Measurements from ENCODE around the gene DCX.

The DCX gene

GRCh38 chrX:111328858-111329257 lies 83.1 kb downstream of the DCX start:
- H3K27ac ChIP-seq: no peak overlapping the region
- H3K4me1 ChIP-seq: no peaks in the 10 kb centered on the region
- H3K9me3 ChIP-seq: no peaks in the 10 kb centered on the region
- H4K20me1 ChIP-seq: no peaks in the 10 kb centered on the region
- TF ChIP-seq Cebpa-rat (IDR thresholded peaks at IDR 0.05): no peak
- no peak overlapping the region for H3K4me3 ChIP-seq
- no peaks in the 10 kb centered on the region for H3K36me3 ChIP-seq
- H3K27me3 ChIP-seq: peaks cover 83% of the 10 kb centered on the region
- no peak overlapping the region for H3K9ac ChIP-seq
- no peak overlapping the region for H3K4me2 ChIP-seq

GRCh38 chrX:111322231-111322855 lies 89.6 kb downstream of the DCX start:
- no peak overlapping the region for H3K4me3 ChIP-seq
- H3K9ac ChIP-seq: no peak overlapping the region
- no peak for TF ChIP-seq Cebpa-rat (IDR thresholded peaks at IDR 0.05)
- H3K9me3 ChIP-seq: no peaks in the 10 kb centered on the region
- no peak overlapping the region for H3K4me2 ChIP-seq
- no peak overlapping the region for H3K27ac ChIP-seq
- no peaks in the 10 kb centered on the region for H3K36me3 ChIP-seq
- peaks cover 69% of the 10 kb centered on the region for H3K27me3 ChIP-seq
- no peaks in the 10 kb centered on the region for H3K4me1 ChIP-seq
- no peaks in the 10 kb centered on the region for H4K20me1 ChIP-seq

GRCh38 chrX:111319451-111319850 lies 92.5 kb downstream of the DCX start:
- Histone ChIP-seq H3K4me1 (no peaks in the 10 kb centered on the region), H4K20me1 (no peaks in the 10 kb centered on the region), H3K27me3 (peaks cover 44% of the 10 kb centered on the region), H3K4me2 (no peak overlapping the region), H3K27ac (no peak overlapping the region), H3K4me3 (no peak overlapping the region), H3K36me3 (no peaks in the 10 kb centered on the region), H3K9ac (no peak overlapping the region), H3K9me3 (no peaks in the 10 kb centered on the region)
- no peak for TF ChIP-seq Cebpa-rat (IDR thresholded peaks at IDR 0.05)

GRCh38 chrX:111318901-111319300 lies 93.1 kb downstream of the DCX start:
- no peak for TF ChIP-seq Cebpa-rat (IDR thresholded peaks at IDR 0.05)
- Histone ChIP-seq H3K4me1 (no peaks in the 10 kb centered on the region), H3K27ac (no peak overlapping the region), H3K4me3 (no peak overlapping the region), H3K9me3 (no peaks in the 10 kb centered on the region), H4K20me1 (no peaks in the 10 kb centered on the region), H3K4me2 (no peak overlapping the region), H3K27me3 (peaks cover 44% of the 10 kb centered on the region), H3K9ac (no peak overlapping the region), H3K36me3 (no peaks in the 10 kb centered on the region)

- H3K4me1 ChIP-seq: no peaks in the 10 kb centered on the region
- no peak overlapping the region for H3K4me3 ChIP-seq
- H3K36me3 ChIP-seq: no peaks in the 10 kb centered on the region
- TF ChIP-seq Cebpa-rat (IDR thresholded peaks at IDR 0.05): no peak
- no peak overlapping the region for H3K27ac ChIP-seq
- no peaks in the 10 kb centered on the region for H3K9me3 ChIP-seq
- no peak overlapping the region for H3K4me2 ChIP-seq
- H3K27me3 ChIP-seq: peaks cover 57% of the 10 kb centered on the region
- H4K20me1 ChIP-seq: no peaks in the 10 kb centered on the region
- no peak overlapping the region for H3K9ac ChIP-seq
These were observed 102.9 kb downstream of the DCX start for GRCh38 chrX:111309083-111309482.

DNA sequence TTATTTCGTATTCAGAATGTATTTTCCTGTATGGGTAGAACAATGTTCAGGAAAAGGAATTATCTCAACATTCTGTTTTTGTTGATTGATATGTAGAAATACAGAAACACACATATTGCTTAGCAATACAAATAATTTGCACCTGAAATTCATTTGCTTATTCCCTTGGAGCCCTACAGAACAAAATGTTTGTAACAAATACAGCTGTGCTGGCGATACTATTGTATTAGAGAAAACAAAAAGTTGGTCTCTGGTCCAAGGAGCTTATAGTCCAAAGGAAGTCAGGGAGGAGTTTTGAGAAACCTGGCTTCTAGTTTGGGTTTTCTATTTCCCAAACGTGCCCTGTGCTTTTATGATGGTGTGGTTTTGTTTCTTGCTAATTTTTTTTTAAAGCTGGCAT lies 104.0 kb downstream of the DCX start:
- no peaks in the 10 kb centered on the region for H3K36me3 ChIP-seq
- no peaks in the 10 kb centered on the region for H3K4me1 ChIP-seq
- no peak overlapping the region for H3K4me2 ChIP-seq
- no peak overlapping the region for H3K9ac ChIP-seq
- H3K27ac ChIP-seq: no peak overlapping the region
- H4K20me1 ChIP-seq: no peaks in the 10 kb centered on the region
- TF ChIP-seq Cebpa-rat (IDR thresholded peaks at IDR 0.05): no peak
- no peak overlapping the region for H3K4me3 ChIP-seq
- peaks cover 61% of the 10 kb centered on the region for H3K27me3 ChIP-seq
- H3K9me3 ChIP-seq: no peaks in the 10 kb centered on the region

GRCh38 chrX:111302284-111302683 lies 109.7 kb downstream of the DCX start:
- Histone ChIP-seq H3K9me3 (no peaks in the 10 kb centered on the region), H3K4me2 (no peak overlapping the region), H3K9ac (no peak overlapping the region), H3K4me1 (no peaks in the 10 kb centered on the region), H3K36me3 (no peaks in the 10 kb centered on the region), H3K4me3 (no peak overlapping the region), H3K27ac (no peak overlapping the region), H4K20me1 (no peaks in the 10 kb centered on the region), H3K27me3 (peaks cover 59% of the 10 kb centered on the region)
- TF ChIP-seq Cebpa-rat (IDR thresholded peaks at IDR 0.05): no peak

DNA sequence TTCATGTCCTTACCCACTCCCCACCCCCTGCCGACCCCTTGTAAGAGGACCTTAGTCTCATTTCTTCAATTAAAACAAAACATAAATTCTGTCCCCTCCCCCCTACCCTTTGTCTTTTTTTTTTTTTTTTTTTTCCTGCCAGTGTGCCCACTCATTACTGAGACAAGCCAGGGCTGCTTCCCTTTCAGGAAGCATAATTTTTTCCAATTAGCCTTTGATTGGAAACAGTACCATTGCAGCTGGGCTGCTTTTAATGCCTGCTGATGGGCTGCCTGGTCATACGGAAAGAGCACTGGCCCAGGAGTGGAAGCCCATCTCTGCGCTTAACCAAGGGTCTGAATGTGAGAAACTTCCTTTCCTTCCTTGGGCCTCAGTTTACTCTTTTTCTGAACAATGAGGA lies 123.2 kb downstream of the DCX start:
- Histone ChIP-seq H3K27me3 (peaks cover 85% of the 10 kb centered on the region), H3K9ac (no peak overlapping the region), H3K9me3 (no peaks in the 10 kb centered on the region), H3K27ac (no peak overlapping the region), H3K4me1 (no peaks in the 10 kb centered on the region), H3K36me3 (no peaks in the 10 kb centered on the region), H4K20me1 (peaks cover 8% of the 10 kb centered on the region; the same call in 1 of the 2 replicates), H3K4me3 (no peak overlapping the region), H3K4me2 (no peak overlapping the region)
- TF ChIP-seq Cebpa-rat (IDR thresholded peaks at IDR 0.05): no peak

GRCh38 chrX:111284631-111285293 lies 127.2 kb downstream of the DCX start:
- Histone ChIP-seq H3K36me3 (no peaks in the 10 kb centered on the region), H3K4me1 (no peaks in the 10 kb centered on the region), H4K20me1 (no peaks in the 10 kb centered on the region), H3K27me3 (peaks cover 86% of the 10 kb centered on the region), H3K4me2 (no peak overlapping the region), H3K4me3 (no peak overlapping the region), H3K9me3 (no peaks in the 10 kb centered on the region), H3K27ac (no peak overlapping the region), H3K9ac (no peak overlapping the region)
- TF ChIP-seq Cebpa-rat (IDR thresholded peaks at IDR 0.05): no peak

DNA sequence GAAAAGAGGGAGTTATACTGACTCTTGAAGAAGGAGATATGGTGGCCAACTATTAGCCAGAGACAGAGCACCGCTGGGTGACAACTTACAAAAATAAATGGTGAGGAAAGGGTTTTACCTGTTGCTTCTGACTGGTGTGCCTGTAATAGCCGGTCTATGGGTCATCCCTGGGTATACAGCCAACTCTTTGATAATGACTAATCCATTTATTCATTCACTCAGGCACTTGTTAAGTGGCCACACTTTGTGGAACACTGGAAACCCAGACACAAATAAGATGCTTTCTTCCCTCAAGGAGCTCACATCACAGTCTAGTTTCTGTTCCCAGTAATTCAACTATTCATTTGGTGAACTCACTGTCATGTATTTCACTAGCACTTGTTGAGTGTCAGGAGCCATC lies 128.5 kb downstream of the DCX start:
- H3K36me3 ChIP-seq: no peaks in the 10 kb centered on the region
- H3K4me1 ChIP-seq: no peaks in the 10 kb centered on the region
- H3K27ac ChIP-seq: no peak overlapping the region
- no peak for TF ChIP-seq Cebpa-rat (IDR thresholded peaks at IDR 0.05)
- no peaks in the 10 kb centered on the region for H3K9me3 ChIP-seq
- no peak overlapping the region for H3K9ac ChIP-seq
- peaks cover 82% of the 10 kb centered on the region for H3K27me3 ChIP-seq
- no peaks in the 10 kb centered on the region; the same call in 1 of the 2 replicates for H4K20me1 ChIP-seq
- no peak overlapping the region for H3K4me2 ChIP-seq
- no peak overlapping the region for H3K4me3 ChIP-seq

Data from BLaER1 (cell line).